GM10266 (cell line): ENCODE results near the gene TAS1R1.

Source experiments
- DNase-seq: peaks from one replicate; pipeline ENCODE4 v3.0.0; 2012; ENCODE audit errors: extremely low spot score
- TF ChIP-seq, protein P1 (sequence below): IDR thresholded peaks from 2 replicates; pipeline ENCODE4 v1.5.1; 2012; ENCODE audit warnings: mild to moderate bottlenecking, low read depth; ENCODE audit not compliant: control insufficient read depth, insufficient read depth; ENCODE audit errors: missing control alignments

The TAS1R1 gene

DNA sequence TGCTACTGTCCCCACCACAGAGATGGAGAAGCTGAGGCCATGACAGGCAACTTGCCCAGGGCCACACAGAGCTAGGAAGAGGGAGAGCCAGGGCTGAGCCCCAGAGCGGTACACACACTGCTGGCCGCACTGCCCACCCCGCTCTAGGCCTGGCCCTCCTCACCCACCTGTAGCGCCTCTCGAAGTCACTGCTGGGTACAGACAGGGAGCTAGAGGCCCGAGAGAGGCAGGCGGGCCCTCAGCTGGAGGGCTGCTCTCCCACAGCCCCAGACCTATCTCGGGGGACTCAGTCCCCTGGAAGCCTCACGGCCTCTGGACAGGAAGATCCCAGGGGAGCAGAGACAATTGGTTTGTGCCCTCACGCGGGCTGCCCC, 46.3 kb upstream of the TAS1R1 start:
- TF ChIP-seq, protein P1, sequence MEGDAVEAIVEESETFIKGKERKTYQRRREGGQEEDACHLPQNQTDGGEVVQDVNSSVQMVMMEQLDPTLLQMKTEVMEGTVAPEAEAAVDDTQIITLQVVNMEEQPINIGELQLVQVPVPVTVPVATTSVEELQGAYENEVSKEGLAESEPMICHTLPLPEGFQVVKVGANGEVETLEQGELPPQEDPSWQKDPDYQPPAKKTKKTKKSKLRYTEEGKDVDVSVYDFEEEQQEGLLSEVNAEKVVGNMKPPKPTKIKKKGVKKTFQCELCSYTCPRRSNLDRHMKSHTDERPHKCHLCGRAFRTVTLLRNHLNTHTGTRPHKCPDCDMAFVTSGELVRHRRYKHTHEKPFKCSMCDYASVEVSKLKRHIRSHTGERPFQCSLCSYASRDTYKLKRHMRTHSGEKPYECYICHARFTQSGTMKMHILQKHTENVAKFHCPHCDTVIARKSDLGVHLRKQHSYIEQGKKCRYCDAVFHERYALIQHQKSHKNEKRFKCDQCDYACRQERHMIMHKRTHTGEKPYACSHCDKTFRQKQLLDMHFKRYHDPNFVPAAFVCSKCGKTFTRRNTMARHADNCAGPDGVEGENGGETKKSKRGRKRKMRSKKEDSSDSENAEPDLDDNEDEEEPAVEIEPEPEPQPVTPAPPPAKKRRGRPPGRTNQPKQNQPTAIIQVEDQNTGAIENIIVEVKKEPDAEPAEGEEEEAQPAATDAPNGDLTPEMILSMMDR: no peak
- no peak for DNase-seq

DNA sequence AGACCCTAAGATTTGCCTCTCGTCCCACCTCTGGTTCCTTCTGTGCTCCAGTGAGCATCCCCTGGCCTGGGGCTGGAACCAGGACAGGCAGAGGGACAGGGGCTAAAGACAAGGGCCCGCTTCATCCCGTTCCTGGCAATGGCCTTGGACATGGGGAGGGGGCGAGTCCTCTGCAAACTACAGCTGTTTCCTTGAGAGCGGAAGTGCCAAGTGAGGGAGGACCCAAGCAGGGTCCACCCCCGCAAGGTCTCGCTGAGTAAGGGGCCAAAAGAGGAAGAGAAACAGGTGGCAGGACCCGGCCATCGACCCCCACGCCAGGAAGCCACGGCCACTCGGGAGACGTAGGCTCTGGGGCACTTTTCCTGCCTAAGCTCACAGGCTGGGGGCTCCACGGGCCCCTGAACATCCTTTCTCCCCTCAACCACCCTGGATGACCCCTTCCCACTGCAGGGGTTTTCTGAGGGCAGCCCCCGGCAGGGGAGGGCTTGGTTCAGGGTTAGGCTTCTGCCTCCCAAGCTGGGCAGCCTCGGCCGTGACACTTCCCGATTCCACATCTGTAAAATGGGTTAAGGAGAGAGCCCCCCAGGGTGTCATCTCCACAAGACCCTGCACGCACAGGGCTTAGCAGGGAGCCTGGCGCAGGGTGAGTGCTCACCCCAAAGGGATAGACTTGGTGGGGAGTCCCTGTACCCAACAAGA, 45.7 kb upstream of the TAS1R1 start:
- TF ChIP-seq, protein P1: no peak
- no peak for DNase-seq

DNA sequence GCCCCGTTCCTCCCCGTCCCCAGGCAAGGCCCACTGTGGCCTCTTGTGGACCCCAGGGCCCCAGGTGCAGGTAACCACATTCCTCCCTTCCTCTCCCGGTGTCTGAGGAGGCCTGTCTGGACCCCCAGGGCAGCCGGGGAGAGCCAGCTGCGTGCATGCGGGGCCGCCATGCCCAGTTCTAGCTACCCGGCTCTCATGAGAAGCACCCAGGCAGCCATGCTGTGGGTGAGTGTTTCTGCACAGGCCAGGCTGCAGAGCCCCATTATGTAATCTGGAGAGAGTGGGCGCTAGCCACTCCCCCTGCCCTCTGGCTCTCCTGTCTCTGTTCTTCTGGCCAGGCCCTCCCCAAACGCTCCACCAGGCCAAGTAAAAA, 45.2 kb upstream of the TAS1R1 start:
- TF ChIP-seq, protein P1: no peak
- DNase-seq: no peak

DNA sequence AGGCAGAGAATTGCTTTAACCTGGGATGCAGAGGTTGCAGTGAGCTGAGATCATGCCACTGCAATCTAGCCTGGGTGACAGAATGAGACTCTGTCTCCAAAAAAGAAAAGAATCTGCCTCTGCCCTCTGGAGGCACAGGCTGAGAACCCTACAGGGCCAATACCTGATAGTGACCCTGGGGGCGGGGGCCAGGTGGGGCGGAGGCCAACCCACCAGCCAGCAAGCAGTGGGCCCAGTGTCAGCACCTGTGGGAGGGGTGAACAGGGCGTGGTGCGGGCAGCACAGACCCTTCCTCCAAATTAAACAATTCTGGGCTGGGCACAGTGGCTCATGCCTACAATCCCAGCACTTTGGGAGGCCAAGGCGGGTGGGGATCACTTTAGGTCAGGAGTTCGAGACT, 44.6 kb upstream of the TAS1R1 start:
- TF ChIP-seq, protein P1: no peak
- DNase-seq: no peak

DNA sequence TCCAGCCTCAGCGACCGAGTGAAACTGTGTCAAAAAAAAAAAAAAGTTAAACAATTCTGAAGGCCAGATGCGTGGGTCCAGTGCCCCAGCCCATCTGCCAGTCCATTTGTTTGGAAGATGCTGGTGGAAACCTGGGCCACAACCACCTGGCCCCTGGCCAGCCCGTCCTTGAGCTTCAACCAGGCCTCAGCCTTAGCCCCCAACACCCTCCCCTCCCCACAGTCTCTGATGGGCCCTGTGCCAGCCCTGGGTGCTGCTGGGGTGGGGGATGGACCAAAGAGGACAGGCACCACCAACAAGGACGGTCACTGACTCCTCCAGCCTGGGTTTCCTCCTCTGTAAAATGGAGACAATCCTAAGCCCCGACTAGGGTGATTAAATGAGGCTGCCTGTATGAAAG, 44.1 kb upstream of the TAS1R1 start:
- no peak for DNase-seq
- TF ChIP-seq, protein P1: no peak

DNA sequence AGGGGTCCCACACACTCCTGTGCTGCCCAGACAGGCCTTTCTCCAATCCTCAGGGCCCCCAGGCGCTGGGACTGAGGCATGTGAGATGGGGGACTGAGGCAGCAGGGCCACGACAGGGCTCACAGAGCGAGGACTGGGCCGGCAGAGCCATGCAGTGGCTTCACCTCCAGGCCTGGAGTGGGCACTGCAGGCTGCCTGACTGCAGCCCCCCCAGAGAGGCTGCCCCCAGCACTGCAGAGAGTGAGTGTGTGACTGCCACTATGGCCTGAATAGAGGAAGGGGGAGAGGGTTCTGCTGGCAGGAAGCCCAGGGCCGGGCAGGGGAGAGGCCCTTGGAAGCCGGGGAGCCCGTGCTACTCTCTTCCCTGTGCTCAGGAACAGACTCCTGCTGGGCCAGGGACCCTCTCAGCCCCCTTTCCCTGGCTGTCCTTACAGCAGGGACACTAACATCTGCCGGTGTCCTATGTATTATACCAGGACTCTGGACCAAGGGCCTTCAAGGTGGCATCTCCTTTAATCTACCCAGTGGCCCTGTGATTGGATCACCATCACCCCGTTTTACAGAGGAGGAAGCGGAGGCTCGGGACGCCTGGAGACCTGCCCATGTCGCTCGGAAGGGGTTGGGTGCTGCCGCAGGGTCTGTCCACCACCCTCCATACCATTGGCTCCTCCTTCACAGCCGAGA, 43.4 kb upstream of the TAS1R1 start:
- TF ChIP-seq, protein P1: no peak
- no peak for DNase-seq

DNA sequence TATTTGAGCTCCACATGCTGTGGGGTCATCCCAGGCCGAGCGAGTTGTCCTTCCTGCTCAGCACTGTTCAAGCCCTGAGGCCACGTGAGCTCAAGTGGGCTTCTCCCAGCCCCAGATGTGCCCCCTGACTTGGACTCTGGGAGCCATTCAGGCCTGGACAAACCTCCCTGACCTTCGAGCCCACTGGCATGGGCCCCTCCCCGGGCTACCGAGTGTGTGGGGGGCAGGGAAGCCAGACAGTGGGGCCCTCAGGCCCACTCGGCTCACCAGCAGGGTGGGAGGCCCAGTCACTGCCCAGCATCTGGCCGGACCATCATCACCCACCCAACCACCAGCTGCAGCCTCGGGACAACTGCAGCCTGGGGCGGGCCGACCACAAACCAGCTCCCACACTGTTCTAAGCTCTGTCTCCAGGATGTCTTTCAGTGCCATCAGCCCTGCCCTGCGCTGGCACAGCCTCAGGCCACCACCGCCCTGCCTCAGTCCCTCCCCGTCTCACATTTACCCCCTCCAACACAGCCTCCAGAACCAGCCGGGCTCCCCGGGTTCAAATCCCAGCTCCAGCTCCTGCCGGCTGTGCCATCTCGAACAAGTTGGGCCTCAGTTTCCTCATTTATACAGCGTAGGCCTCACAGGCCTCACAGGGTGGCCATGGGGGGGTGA, 42.7 kb upstream of the TAS1R1 start:
- TF ChIP-seq, protein P1: no peak

More for the DNA sequence above, 42.7 kb upstream of the TAS1R1 start:
- DNase-seq: no peak
